Measurements from ENCODE around the gene MLIP.

DNA sequence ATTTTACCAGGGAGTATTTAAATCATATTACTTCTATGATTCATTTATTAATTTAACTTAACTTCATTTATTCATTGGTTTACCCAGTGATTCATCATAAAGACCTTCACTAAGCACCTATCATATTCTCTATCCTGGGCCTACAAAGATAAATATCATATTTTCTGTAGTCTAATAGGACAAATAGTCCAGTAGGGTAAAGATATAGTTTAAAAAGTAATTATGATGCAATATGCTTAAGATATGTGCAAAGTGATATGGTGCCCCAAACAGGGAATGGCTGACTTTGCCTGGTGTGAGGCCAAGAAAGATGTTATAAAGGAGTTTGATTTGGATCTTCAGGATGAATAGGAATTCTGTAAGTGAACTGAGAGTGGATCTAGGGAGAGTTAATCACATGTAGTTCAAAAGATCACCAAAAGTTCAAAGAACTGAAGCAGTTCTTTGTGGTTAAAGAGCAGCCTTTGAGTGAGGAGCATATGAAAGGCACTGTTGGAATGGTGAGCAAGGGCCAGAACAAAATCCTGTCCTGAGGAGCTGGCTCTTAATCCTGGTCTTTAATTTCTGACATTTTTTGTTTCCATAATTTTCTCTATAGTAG is 45.5 kb downstream of the MLIP start:
- TF ChIP-seq POLR2A (IDR thresholded peaks at IDR 0.05; ENCODE audit: extremely low read depth, insufficient read length) = no peak
- TF ChIP-seq, protein P1, sequence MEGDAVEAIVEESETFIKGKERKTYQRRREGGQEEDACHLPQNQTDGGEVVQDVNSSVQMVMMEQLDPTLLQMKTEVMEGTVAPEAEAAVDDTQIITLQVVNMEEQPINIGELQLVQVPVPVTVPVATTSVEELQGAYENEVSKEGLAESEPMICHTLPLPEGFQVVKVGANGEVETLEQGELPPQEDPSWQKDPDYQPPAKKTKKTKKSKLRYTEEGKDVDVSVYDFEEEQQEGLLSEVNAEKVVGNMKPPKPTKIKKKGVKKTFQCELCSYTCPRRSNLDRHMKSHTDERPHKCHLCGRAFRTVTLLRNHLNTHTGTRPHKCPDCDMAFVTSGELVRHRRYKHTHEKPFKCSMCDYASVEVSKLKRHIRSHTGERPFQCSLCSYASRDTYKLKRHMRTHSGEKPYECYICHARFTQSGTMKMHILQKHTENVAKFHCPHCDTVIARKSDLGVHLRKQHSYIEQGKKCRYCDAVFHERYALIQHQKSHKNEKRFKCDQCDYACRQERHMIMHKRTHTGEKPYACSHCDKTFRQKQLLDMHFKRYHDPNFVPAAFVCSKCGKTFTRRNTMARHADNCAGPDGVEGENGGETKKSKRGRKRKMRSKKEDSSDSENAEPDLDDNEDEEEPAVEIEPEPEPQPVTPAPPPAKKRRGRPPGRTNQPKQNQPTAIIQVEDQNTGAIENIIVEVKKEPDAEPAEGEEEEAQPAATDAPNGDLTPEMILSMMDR (IDR thresholded peaks at IDR 0.05; ENCODE audit: low read depth, low read length) = no peak
- TF ChIP-seq, protein P2, sequence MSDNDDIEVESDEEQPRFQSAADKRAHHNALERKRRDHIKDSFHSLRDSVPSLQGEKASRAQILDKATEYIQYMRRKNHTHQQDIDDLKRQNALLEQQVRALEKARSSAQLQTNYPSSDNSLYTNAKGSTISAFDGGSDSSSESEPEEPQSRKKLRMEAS (IDR thresholded peaks at IDR 0.05; ENCODE audit: low read depth, low read length) = no peak
